ENCODE measurements around the gene UBE3B.

GRCh38 chr12:109463756-109464155 lies 13.7 kb upstream of the UBE3B start:
- TF ChIP-seq POLR2A (IDR thresholded peaks at IDR 0.05; ENCODE audit: low read depth) (no peak), CTCF (IDR thresholded peaks at IDR 0.05) (no peak), POLR2AphosphoS5 (IDR thresholded peaks at IDR 0.05) (no peak)
